GM12873 (cell line): Measurements from ENCODE around the gene GRIP2.

Experiments
- CTCF ChIP-seq: IDR thresholded peaks from 2 replicates; pipeline ENCODE4 v1.5.1; 2012; ENCODE audit warnings: low read depth, mild to moderate bottlenecking, moderate library complexity, low read length, control low read depth; ENCODE audit not compliant: insufficient read depth; ENCODE audit errors: missing control alignments

Gene GRIP2

GRCh38 chr3:14545251-14545635 lies 5.1 kb upstream of the GRIP2 start:
- no peak for TF ChIP-seq CTCF

GRCh38 chr3:14544282-14545250 lies 4.4 kb upstream of the GRIP2 start:
- no peak for TF ChIP-seq CTCF

- TF ChIP-seq CTCF = no peak
Measured at GRCh38 chr3:14543446-14543845, 3.3 kb upstream of the GRIP2 start.

GRCh38 chr3:14542656-14543055 lies 2.5 kb upstream of the GRIP2 start:
- no peak for TF ChIP-seq CTCF

- TF ChIP-seq CTCF = no peak
Measured at GRCh38 chr3:14541646-14542045, 1.5 kb upstream of the GRIP2 start.

GRCh38 chr3:14540821-14541385 lies 761 bp upstream of the GRIP2 start:
- no peak for TF ChIP-seq CTCF

GRCh38 chr3:14539384-14539741 lies 779 bp downstream of the GRIP2 start:
- no peak for TF ChIP-seq CTCF
